Panc1 (cell line): ENCODE measurements around the gene ZNRF4. TPM values are rescaled to one million over a fixed set of nuclear protein-coding genes. Genes with fewer than 3 reads are reported as not detected.
"Not testable (repeated sequence)": the region's sequence is repeated elsewhere in the genome, so short reads cannot be mapped to it uniquely, and the experiment has no call there.

ENCODE experiments used
- ATAC-seq: fragments of 200-7000 bp; cut with Tn5 transposase; 2 replicates; pipeline ENCODE4 v1.9.1; 2020; ENCODE audit warnings: mild to moderate bottlenecking, moderate library complexity
- Bru-seq: library from RNA; stranded (reverse); fragments of 400-500 nt; gene quantifications from one replicate; lab custom pipeline; 2021; lab: Mats Ljungman, UMichigan
- BruChase-seq, 2 experiments: library from RNA; stranded (reverse); fragments of 400-500 nt; gene quantifications; one replicate each; lab custom pipeline; 2021; lab: Mats Ljungman, UMichigan
- BruUV-seq: library from RNA; stranded (reverse); fragments of 400-500 nt; replicated peaks from 2 replicates; lab custom pipeline; 2021; lab: Mats Ljungman, UMichigan
- CTCF ChIA-PET: fragments of 300-600 bp; sonication (Branson Sonifier 250); formaldehyde crosslinking; loops from one replicate; lab custom pipeline; 2022; ENCODE audit warnings: antibody characterized with exemption; lab: Charles Lee
- POLR2A ChIA-PET: fragments of 300-600 bp; sonication (Branson Sonifier 250); formaldehyde crosslinking; loops from one replicate; lab custom pipeline; 2022; ENCODE audit warnings: antibody characterized with exemption; lab: Charles Lee
- DNase-seq: peaks from one replicate; pipeline ENCODE4 v3.0.0-alpha.2; 2010; ENCODE audit warnings: low read depth, low spot score
- H3K27ac ChIP-seq: 2 replicates; pipeline ENCODE4 v1.5.1; 2011; ENCODE audit warnings: mild to moderate bottlenecking, low read length, inconsistent platforms
- H3K27me3 ChIP-seq: fragments of 200-500 bp; sonication (Bioruptor generic); 2 replicates; pipeline ENCODE4 v1.6.0; 2014; ENCODE audit warnings: low read length, inconsistent platforms; ENCODE audit not compliant: control insufficient read depth, insufficient read depth
- H3K36me3 ChIP-seq: fragments of 200-500 bp; sonication (Bioruptor generic); 2 replicates; pipeline ENCODE4 v1.5.1; 2014; ENCODE audit warnings: inconsistent platforms, mild to moderate bottlenecking, low read length, moderate library complexity; ENCODE audit not compliant: control insufficient read depth, insufficient read depth
- H3K4me1 ChIP-seq: 2 replicates; pipeline ENCODE4 v1.5.1; 2011; ENCODE audit warnings: inconsistent platforms, mild to moderate bottlenecking, low read length, moderate library complexity; ENCODE audit not compliant: control insufficient read depth, insufficient read depth
- H3K4me3 ChIP-seq, 2 experiments: 2 replicates each; pipeline ENCODE4 v1.5.1; 2011 to 2012; ENCODE audit warnings: low read depth in 2 of 2, low read length in 2 of 2, mild to moderate bottlenecking in 2 of 2, inconsistent platforms in 1 of 2, moderate library complexity in 1 of 2
- H3K9me3 ChIP-seq: fragments of 200-500 bp; sonication (Bioruptor generic); 2 replicates; pipeline ENCODE4 v1.5.1; 2014; ENCODE audit warnings: low read depth, mild to moderate bottlenecking, inconsistent platforms, low read length, moderate library complexity; ENCODE audit not compliant: control insufficient read depth, insufficient read depth
- CTCF ChIP-seq: fragments of 450-650 bp; IDR thresholded peaks from 2 replicates; pipeline ENCODE4 v1.5.1; 2017; ENCODE audit warnings: mild to moderate bottlenecking
- POLR2AphosphoS5 ChIP-seq: IDR thresholded peaks from 2 replicates; pipeline ENCODE4 v1.6.1; 2012; ENCODE audit warnings: mild to moderate bottlenecking, low read depth, low read length, moderate library complexity
- REST ChIP-seq, 2 experiments: IDR thresholded peaks; 2 replicates each; pipeline ENCODE4 v1.6.1; 2011 to 2012; ENCODE audit warnings: low read depth in 2 of 2, control low read depth in 1 of 2, low read length in 1 of 2, mild to moderate bottlenecking in 1 of 2, moderate library complexity in 1 of 2; ENCODE audit not compliant: insufficient read depth in 1 of 2
- SIN3A ChIP-seq: IDR thresholded peaks from 2 replicates; pipeline ENCODE4 v1.6.1; 2012; ENCODE audit warnings: low read depth, mild to moderate bottlenecking, low read length, moderate library complexity, borderline replicate concordance; ENCODE audit not compliant: insufficient read depth
- TCF7L2 ChIP-seq: IDR thresholded peaks from 2 replicates; pipeline ENCODE4 v1.6.1; 2011; ENCODE audit warnings: mild to moderate bottlenecking, low read depth, low read length, inconsistent platforms
- in situ Hi-C: cut with HindIII; loops from 2 replicates; pipeline ENCODE4 v1.10.0; 2016; ENCODE audit warnings: low sequenced_read_pairs, low pct_unique_long_range_greater_than_20kb
- intact Hi-C: fragments of 100-400 bp; cut with micrococcal nuclease; formaldehyde crosslinking; loops from one replicate; pipeline ENCODE4 v1.10.0; 2022; ENCODE audit not compliant: unreplicated experiment
- long read RNA-seq: library from polyadenylated mRNA; unstranded; transcript quantifications from one replicate; pipeline ENCODE4 v2.0.0, GENCODE V29; 2021; ENCODE audit not compliant: unreplicated experiment
- polyA plus RNA-seq: library from polyadenylated mRNA; unstranded; fragments of >200 nt; gene quantifications from one replicate; pipeline ENCODE4 v1.2.1, GENCODE V29; 2012; ENCODE audit warnings: missing spikeins; ENCODE audit not compliant: insufficient read length
- total RNA-seq: library from RNA; stranded (reverse); gene quantifications from one replicate; pipeline ENCODE4 v1.2.1, GENCODE V29; 2021; ENCODE audit not compliant: unreplicated experiment

ZNRF4 gene
- total RNA-seq, result not detected
- polyA plus RNA-seq, result not detected
- Bru-seq, nascent RNA, result not detected
- not detected for BruChase-seq, experiment 1, labeled RNA remaining after a 2-hour chase
- percentile 13 among the genes with signal in this experiment for BruChase-seq, experiment 2, labeled RNA remaining after a 6-hour chase
- long read RNA-seq, result 0 reads

GRCh38 chr19:5455367-5456129 is at the start of gene ZNRF4:
ZNRF4 (plus strand) TSS chr19:5455417; CDS start chr19:5455492, 75 bp downstream.
- no peak for DNase-seq
- no peaks in the 10 kb centered on the region for H3K27me3 ChIP-seq
- ChIA-PET CTCF (no interaction called here), POLR2A (no interaction called here)
- H3K4me3 ChIP-seq, result no peak within 1 kb of the TSS
- intact Hi-C loops, result no loop called here
- in situ Hi-C loops, result no loop called here
- no peaks in the 10 kb centered on the region for H3K9me3 ChIP-seq
- H3K36me3 ChIP-seq, result no peaks in the 10 kb centered on the region
- ATAC-seq, result no peak
- no peak within 1 kb of the TSS for H3K27ac ChIP-seq
- BruUV-seq, result no TSS peak
- TF ChIP-seq POLR2AphosphoS5 (no peak), TCF7L2 (no peak), SIN3A (no peak), REST (IDR thresholded peaks at IDR 0.05; ENCODE audit: insufficient read depth in 1 of 2, low read depth in 2 of 2, low read length in 1 of 2) (no peak), CTCF (no peak)
- no peaks in the 10 kb centered on the region for H3K4me1 ChIP-seq

GRCh38 chr19:5406198-5406597 is 49.0 kb upstream of the ZNRF4 start:
- in situ Hi-C loops, DNase-seq, intact Hi-C loops: not testable (repeated sequence)

GRCh38 chr19:5406816-5407215 is 48.4 kb upstream of the ZNRF4 start:
- intact Hi-C loops, result no loop called here
- no TSS peak for BruUV-seq
- TF ChIP-seq REST (IDR thresholded peaks at IDR 0.05; ENCODE audit: insufficient read depth in 1 of 2, low read depth in 2 of 2, low read length in 1 of 2) (no peak), CTCF (no peak), POLR2AphosphoS5 (no peak), TCF7L2 (no peak), SIN3A (no peak)
- Histone ChIP-seq H3K27ac (no peak overlapping the region), H3K27me3 (no peaks in the 10 kb centered on the region; the same call in 1 of the 2 replicates), H3K4me1 (no peaks in the 10 kb centered on the region), H3K36me3 (no peaks in the 10 kb centered on the region), H3K4me3 (no peak overlapping the region), H3K9me3 (no peaks in the 10 kb centered on the region)
- ChIA-PET POLR2A (no interaction called here), CTCF (no interaction called here)
- DNase-seq, result no peak
- no peak for ATAC-seq
- in situ Hi-C loops, result no loop called here

More at GRCh38 chr19:5406198-5406597, 49.0 kb upstream of the ZNRF4 start:
- POLR2A ChIA-PET, ATAC-seq, CTCF ChIA-PET, H3K9me3 ChIP-seq, H3K4me3 ChIP-seq, H3K4me1 ChIP-seq, H3K27ac ChIP-seq, BruUV-seq, H3K27me3 ChIP-seq, H3K36me3 ChIP-seq: not testable (repeated sequence)
